Measurements from ENCODE around the gene PIGK. TPM values are rescaled to one million over a fixed set of nuclear protein-coding genes. Genes with fewer than 3 reads are reported as not detected.

The PIGK gene
- total RNA-seq (10 to 100 TPM; 11.4 to 17.4 TPM), polyA plus RNA-seq (ENCODE audit: insufficient read depth, low read depth, low replicate concordance) (20.7 TPM)
- long read RNA-seq, donor 1, full-length matches to known transcripts = 9 of 1,851 reads
- long read RNA-seq, donor 1, partial matches to known transcripts = 1,842 of 1,851 reads
- long read RNA-seq, donor 1, other reads (novel, unspliced or antisense) = 0 of 1,851 reads
- long read RNA-seq, donor 2, full-length matches to known transcripts = 13 of 19 reads
- long read RNA-seq, donor 2, partial matches to known transcripts = 6 of 19 reads
- long read RNA-seq, donor 2, other reads (novel, unspliced or antisense) = 0 of 19 reads

GRCh38 chr1:77219166-77219887 is at the start of gene PIGK:
TSS of gene PIGK (minus strand) at chr1:77219430. CDS start at chr1:77219402, 28 bp downstream.
- Histone ChIP-seq H3K9me3 (no peaks in the 10 kb centered on the region), H3K4me3 (peak within 1 kb of the TSS; percentile 82 to 88), H3K27ac (peak within 1 kb of the TSS; percentile 82 to 84), H3K4me1 (no peaks in the 10 kb centered on the region), H3K36me3 (ENCODE audit: low read depth, missing control alignments) (no peaks in the 10 kb centered on the region), H3K27me3 (no peaks in the 10 kb centered on the region)
- TF ChIP-seq CTCF (IDR thresholded peaks at IDR 0.05) (peak in 1 of 3 experiments; percentile 8), POLR2A (IDR thresholded peaks at IDR 0.05) (no peak)
- 0 to 1% methylated on average over 23 to 31 of the region's 31 CpGs for WGBS, 2 donors
- DNase-seq = peak; percentile 93
- intact Hi-C loops (cut with DNase I; ENCODE audit: low total_unique reads) = no loop called here

- DNase-seq = no peak
- 71 to 79% methylated on average over 1 of the region's 1 CpG for WGBS, 2 donors
- intact Hi-C loops (cut with DNase I; ENCODE audit: low total_unique reads) = no loop called here
- H3K4me3 ChIP-seq = no peak overlapping the region
- no peaks in the 10 kb centered on the region for H3K27me3 ChIP-seq
- H3K4me1 ChIP-seq = no peaks in the 10 kb centered on the region
- H3K9me3 ChIP-seq = no peaks in the 10 kb centered on the region
- TF ChIP-seq CTCF (IDR thresholded peaks at IDR 0.05) = no peak
- TF ChIP-seq POLR2A (IDR thresholded peaks at IDR 0.05) = no peak
- H3K27ac ChIP-seq = no peak overlapping the region
- H3K36me3 ChIP-seq (ENCODE audit: low read depth, missing control alignments) = no peaks in the 10 kb centered on the region
Observed at GRCh38 chr1:77267035-77267434, 47.8 kb upstream of the PIGK start.

GRCh38 chr1:77265180-77265579 is 46.0 kb upstream of the PIGK start:
- WGBS, 2 donors = 69 to 79% methylated on average over 1 of the region's 1 CpG
- no peak for TF ChIP-seq CTCF (IDR thresholded peaks at IDR 0.05)
- intact Hi-C loops (cut with DNase I; ENCODE audit: low total_unique reads) = no loop called here

GRCh38 chr1:77263708-77264107 is 44.5 kb upstream of the PIGK start:
- Histone ChIP-seq H3K36me3 (ENCODE audit: low read depth, missing control alignments) (no peaks in the 10 kb centered on the region), H3K27ac (no peak overlapping the region), H3K4me1 (no peaks in the 10 kb centered on the region), H3K9me3 (no peaks in the 10 kb centered on the region), H3K4me3 (no peak overlapping the region), H3K27me3 (no peaks in the 10 kb centered on the region)
- 75 to 88% methylated on average over 1 of the region's 1 CpG for WGBS, 2 donors
- TF ChIP-seq CTCF (IDR thresholded peaks at IDR 0.05) (no peak), POLR2A (IDR thresholded peaks at IDR 0.05) (no peak)
- intact Hi-C loops (cut with DNase I; ENCODE audit: low total_unique reads) = no loop called here
- DNase-seq = no peak

More at GRCh38 chr1:77265180-77265579, 46.0 kb upstream of the PIGK start:
- H3K4me3 ChIP-seq = no peak overlapping the region
- no peaks in the 10 kb centered on the region for H3K27me3 ChIP-seq
- H3K36me3 ChIP-seq (ENCODE audit: low read depth, missing control alignments) = no peaks in the 10 kb centered on the region
- DNase-seq = no peak
- no peaks in the 10 kb centered on the region for H3K9me3 ChIP-seq
- no peak overlapping the region for H3K27ac ChIP-seq
- H3K4me1 ChIP-seq = no peaks in the 10 kb centered on the region
